Measurements from ENCODE around the gene WHRN. TPM values are rescaled to one million over a fixed set of nuclear protein-coding genes. Genes with fewer than 3 reads are reported as not detected.
A peak's percentile ranks its signal among the peaks of the same experiment; 100 is the strongest.

The WHRN gene
- total and polyA plus RNA-seq, 2 of the 8 experiments (the other 6 are each of a cell fraction or from before 2014, with no cell fraction given), result 4.4 to 7.7 TPM

DNA sequence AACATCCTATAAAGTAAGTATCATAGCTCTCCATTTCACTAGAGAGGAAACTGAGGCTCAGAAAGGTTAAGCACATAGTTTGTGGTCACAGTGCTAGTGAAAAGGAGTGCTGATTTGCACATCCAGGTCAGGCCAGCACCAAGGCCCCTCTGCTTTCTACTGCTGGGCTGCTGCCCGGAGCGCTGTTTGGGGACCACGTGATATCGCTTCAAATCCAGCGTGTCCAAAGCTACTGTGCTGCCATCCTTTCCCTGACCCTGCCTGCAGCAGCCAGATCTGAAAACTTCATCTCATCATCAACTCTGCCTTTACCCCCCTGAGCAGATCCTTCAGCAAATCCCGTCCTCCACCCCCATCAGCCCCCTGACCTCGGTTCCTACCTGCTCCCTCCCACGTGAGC, 76.8 kb downstream of the WHRN start:
- H3K23ac ChIP-seq (ENCODE audit: insufficient read length), result no peak overlapping the region
- no peaks in the 10 kb centered on the region for H3K79me1 ChIP-seq (ENCODE audit: low read depth, low read length)
- H3K4me1 ChIP-seq (replicated peaks in 1 of 4; ENCODE audit: control insufficient read depth in 3 of 4, insufficient read depth in 4 of 4, low read length in 3 of 4), result peaks cover 0 to 8% (median 3%) of the 10 kb centered on the region in 4 experiments; a peak in 3 of 7 replicates
- H3K18ac ChIP-seq (ENCODE audit: extremely low read depth, low read length), result no peak overlapping the region
- H4K8ac ChIP-seq (ENCODE audit: extremely low read depth, insufficient read depth, low read length), result no peak overlapping the region
- no peak overlapping the region for H2BK120ac ChIP-seq (replicated peaks; ENCODE audit: low read depth, low read length)
- no peak overlapping the region for H3K4me3 ChIP-seq (ENCODE audit: extremely low read depth in 1 of 4, insufficient read depth in 2 of 4, low read depth in 3 of 4, low read length in 4 of 4)
- H3K23me2 ChIP-seq (ENCODE audit: low read depth, low read length), result no peaks in the 10 kb centered on the region
- H2BK12ac ChIP-seq (ENCODE audit: low read depth, low read length), result no peak overlapping the region
- H3K27me3 ChIP-seq (replicated peaks in 1 of 4; ENCODE audit: control insufficient read depth in 3 of 4, extremely low read depth in 1 of 4, insufficient read depth in 3 of 4, low read length in 3 of 4), result no peaks in the 10 kb centered on the region; a peak in 1 of 7 replicates
- no peak overlapping the region for H3K56ac ChIP-seq (replicated peaks; ENCODE audit: insufficient read length, low read depth, low read length)
- 0 out of 2 replicates have a peak overlapping the region, but pooled peaks have one; percentile 24 for H2AK5ac ChIP-seq (ENCODE audit: low read depth, low read length)
- H2AFZ ChIP-seq (ENCODE audit: low read length), result no peak overlapping the region
- H2BK15ac ChIP-seq (ENCODE audit: low read length), result no peak overlapping the region
- H4K20me1 ChIP-seq (replicated peaks in 1 of 2; ENCODE audit: control insufficient read depth in 1 of 2, insufficient read depth in 2 of 2, low read length in 2 of 2), result peaks cover 0 to 2% of the 10 kb centered on the region in 2 experiments
- H3K4me2 ChIP-seq (ENCODE audit: insufficient read depth in 1 of 2, low read depth in 2 of 2, low read length in 2 of 2), result no peak overlapping the region
- DNase-seq (ENCODE audit: low read depth in 1 of 2, low spot score in 2 of 2) (no peak), FAIRE-seq (no peak)
- H3K36me3 ChIP-seq (ENCODE audit: control insufficient read depth in 2 of 4, insufficient read depth in 4 of 4, low read length in 3 of 4), result no peaks in the 10 kb centered on the region
- no peak overlapping the region for H3K4ac ChIP-seq (replicated peaks; ENCODE audit: insufficient read length, low read depth, low read length)
- H2BK20ac ChIP-seq (ENCODE audit: low read length), result no peak overlapping the region
- no peak overlapping the region for H3K27ac ChIP-seq (ENCODE audit: low read depth, low read length)
- H3K9me3 ChIP-seq (ENCODE audit: insufficient read depth in 2 of 2, low read depth in 1 of 2, low read length in 1 of 2), result no peaks in the 10 kb centered on the region
- ChIA-PET CTCF (ENCODE audit: partially characterized antibody) (interaction anchor here (0.6 to 22.5 kb wide), 11 partner anchors 6 to 479 kb away, joined by 3 to 271 read pairs (median 5); partner anchors contain the start of genes TEX53 and WHRN), POLR2A (ENCODE audit: partially characterized antibody) (interaction anchor here (1.3 to 1.7 kb wide), 2 partner anchors 15 to 100 kb away, joined by 3 to 4 read pairs; no protein-coding TSS in a partner anchor)
- H3K14ac ChIP-seq (ENCODE audit: insufficient read length), result no peak overlapping the region
- H3K9ac ChIP-seq (replicated peaks in 1 of 4; ENCODE audit: extremely low read depth in 1 of 4, low read depth in 3 of 4, low read length in 3 of 4), result no peak overlapping the region
- H4K91ac ChIP-seq (replicated peaks; ENCODE audit: insufficient read length, low read length), result no peak overlapping the region
- 96% methylated on average over 7 of the region's 8 CpGs; no CpG with 5 or more reads in 1 of the 2 experiments for WGBS, 2 experiments (ENCODE audit: extremely low coverage in 1 of 2, insufficient coverage in 1 of 2, insufficient read length in 1 of 2, insufficient replicate concordance in 2 of 2, low coverage in 1 of 2, low lambda C conversion rate in 2 of 2, missing lambda C conversion rate in 1 of 2)
- no peaks in the 10 kb centered on the region for H3K79me2 ChIP-seq (ENCODE audit: control insufficient read depth in 1 of 2, insufficient read depth in 2 of 2, low read length in 2 of 2)
- H2BK5ac ChIP-seq (ENCODE audit: low read depth, low read length), result no peak overlapping the region
- H4K5ac ChIP-seq (ENCODE audit: insufficient read length, low read depth, low read length), result no peak overlapping the region
- TF ChIP-seq CBX5 (IDR thresholded peaks at IDR 0.05; ENCODE audit: low read depth, low read length), result no peak
- TF ChIP-seq NANOG (IDR thresholded peaks at IDR 0.05; ENCODE audit: insufficient read depth, low read depth, low read length, poor library complexity, severe bottlenecking), result no peak
- TF ChIP-seq, protein P1, sequence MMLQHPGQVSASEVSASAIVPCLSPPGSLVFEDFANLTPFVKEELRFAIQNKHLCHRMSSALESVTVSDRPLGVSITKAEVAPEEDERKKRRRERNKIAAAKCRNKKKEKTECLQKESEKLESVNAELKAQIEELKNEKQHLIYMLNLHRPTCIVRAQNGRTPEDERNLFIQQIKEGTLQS (IDR thresholded peaks at IDR 0.05; ENCODE audit: insufficient read depth, low read depth, low read length), result no peak
- no peak for TF ChIP-seq SRF (IDR thresholded peaks at IDR 0.05; ENCODE audit: low read depth, low read length)
- no peak for TF ChIP-seq POLR2AphosphoS5 (IDR thresholded peaks at IDR 0.05; ENCODE audit: low read depth, low read length)
- no peak for TF ChIP-seq SP2 (IDR thresholded peaks at IDR 0.05; ENCODE audit: low read length)
- no peak for TF ChIP-seq EZH2 (IDR thresholded peaks at IDR 0.05; ENCODE audit: low read depth, low read length, severe bottlenecking)
- TF ChIP-seq TCF12 (IDR thresholded peaks at IDR 0.05; ENCODE audit: low read depth, low read length), result no peak
- TF ChIP-seq CHD2 (IDR thresholded peaks at IDR 0.05; ENCODE audit: low read length), result no peak
- no peak for TF ChIP-seq RBBP5 (IDR thresholded peaks at IDR 0.05; ENCODE audit: borderline replicate concordance, low read depth, low read length)
- TF ChIP-seq, protein P2, sequence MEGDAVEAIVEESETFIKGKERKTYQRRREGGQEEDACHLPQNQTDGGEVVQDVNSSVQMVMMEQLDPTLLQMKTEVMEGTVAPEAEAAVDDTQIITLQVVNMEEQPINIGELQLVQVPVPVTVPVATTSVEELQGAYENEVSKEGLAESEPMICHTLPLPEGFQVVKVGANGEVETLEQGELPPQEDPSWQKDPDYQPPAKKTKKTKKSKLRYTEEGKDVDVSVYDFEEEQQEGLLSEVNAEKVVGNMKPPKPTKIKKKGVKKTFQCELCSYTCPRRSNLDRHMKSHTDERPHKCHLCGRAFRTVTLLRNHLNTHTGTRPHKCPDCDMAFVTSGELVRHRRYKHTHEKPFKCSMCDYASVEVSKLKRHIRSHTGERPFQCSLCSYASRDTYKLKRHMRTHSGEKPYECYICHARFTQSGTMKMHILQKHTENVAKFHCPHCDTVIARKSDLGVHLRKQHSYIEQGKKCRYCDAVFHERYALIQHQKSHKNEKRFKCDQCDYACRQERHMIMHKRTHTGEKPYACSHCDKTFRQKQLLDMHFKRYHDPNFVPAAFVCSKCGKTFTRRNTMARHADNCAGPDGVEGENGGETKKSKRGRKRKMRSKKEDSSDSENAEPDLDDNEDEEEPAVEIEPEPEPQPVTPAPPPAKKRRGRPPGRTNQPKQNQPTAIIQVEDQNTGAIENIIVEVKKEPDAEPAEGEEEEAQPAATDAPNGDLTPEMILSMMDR (IDR thresholded peaks at IDR 0.05; ENCODE audit: control extremely low read depth in 1 of 3, insufficient read depth in 1 of 3, low read depth in 1 of 3, low read length in 3 of 3), result no peak

Data from H1 (cell line).